Ammon's horn (tissue), 1 donor: ENCODE measurements around the gene SAPCD2.
"Not testable (repeated sequence)": the region's sequence is repeated elsewhere in the genome, so short reads cannot be mapped to it uniquely, and the experiment has no call there.

Source experiments
- DNase-seq: peaks from one replicate; pipeline ENCODE4 v3.0.0-alpha.2; 2016; ENCODE audit warnings: low spot score

The SAPCD2 gene

DNA sequence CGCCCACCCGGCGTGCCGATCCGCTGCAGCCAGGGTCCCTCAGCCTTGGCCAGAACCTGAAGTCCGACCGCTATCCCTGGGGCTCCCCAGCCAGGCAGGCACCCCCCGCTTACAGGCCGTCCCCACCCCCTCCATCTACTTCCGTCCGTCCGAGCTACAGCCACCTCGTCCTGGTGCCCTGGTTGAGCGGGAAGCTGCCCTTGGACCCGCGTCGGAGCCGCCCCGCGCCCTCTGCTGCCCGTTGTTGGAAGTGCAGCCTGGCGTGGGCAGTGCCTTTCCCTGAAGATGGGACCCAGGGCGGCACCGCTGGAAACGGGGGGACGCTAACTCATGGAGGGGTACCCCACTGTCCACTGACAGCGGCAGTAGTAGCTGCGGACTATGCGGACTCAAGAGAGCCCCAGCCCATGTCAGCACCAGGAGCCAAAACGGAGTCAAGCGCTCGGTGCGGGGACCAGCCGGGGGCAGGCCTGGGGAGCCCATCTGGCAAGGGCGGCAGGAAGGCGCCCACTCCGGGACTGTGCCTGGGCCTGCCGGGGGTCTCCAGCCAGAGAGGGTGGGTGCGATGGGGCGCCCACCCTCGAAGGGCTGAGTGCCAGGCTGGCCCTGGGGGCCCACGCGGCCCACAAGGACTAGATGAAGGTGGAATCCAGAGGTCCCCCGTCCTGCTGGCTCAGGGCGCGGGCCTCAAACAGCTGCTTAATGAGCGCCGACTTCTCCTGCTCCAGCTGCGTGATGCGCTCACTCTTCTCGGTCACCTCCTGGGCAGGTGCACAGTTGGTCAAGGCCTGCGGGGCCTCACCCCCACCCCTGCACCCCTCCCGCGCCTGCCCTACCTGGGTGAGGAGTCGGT, 6.1 kb downstream of the SAPCD2 start:
- peak; percentile 74 for DNase-seq

DNA sequence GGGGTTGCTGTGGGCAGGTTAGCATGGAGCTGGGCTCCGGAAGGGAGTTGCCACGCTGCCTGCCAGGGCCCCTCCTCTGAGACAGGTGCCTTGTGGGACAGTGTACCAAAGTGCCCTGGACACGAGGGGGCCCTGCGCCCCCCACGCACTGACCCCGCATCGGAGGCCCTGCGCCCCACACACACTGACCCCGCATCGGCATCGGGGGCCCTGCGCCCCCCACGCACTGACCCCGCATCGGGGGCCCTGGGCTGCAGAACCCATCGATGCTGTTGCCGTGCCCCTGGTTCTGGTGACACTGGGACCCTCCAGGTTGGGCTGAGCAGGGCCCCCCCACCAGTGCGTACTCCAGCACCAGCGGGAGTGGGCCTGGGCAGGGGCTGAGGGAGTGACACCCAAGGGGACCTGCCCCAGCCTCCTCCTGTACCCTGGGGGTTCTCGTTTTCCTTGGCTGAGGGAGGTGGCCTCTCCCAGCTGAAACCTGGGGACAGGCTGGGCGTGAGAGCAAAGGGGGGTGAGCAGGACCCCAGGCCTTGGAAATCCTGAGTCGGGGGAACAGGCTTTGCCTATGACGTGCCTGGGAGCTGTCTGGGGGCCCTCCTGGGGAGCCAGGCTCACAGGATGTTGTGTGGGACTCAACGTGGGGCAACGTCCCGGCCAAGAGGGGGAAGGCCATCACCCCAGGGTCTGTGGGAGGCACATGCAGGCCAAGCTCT, 6.9 kb downstream of the SAPCD2 start:
- DNase-seq = no peak

DNA sequence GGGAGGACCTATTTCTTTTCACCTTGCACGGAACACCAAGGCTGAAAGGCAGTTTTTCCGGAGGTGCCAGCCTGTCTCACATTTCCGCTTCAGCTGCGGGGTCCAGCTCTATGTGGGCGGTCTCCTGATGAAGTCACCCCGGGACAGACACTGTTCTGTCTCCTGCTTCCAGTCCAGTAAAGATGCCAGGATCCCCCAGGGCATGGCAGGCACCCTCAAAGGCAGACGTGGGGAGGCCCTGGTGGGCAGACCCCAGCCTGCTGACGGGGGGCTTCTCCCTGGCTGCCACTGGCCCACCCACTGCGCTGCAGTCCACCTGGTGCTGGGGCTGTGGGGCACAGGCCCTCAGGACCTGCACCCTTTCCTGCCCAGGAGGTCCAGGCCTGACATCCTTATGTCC, 7.6 kb downstream of the SAPCD2 start:
- DNase-seq = not testable (repeated sequence)

DNA sequence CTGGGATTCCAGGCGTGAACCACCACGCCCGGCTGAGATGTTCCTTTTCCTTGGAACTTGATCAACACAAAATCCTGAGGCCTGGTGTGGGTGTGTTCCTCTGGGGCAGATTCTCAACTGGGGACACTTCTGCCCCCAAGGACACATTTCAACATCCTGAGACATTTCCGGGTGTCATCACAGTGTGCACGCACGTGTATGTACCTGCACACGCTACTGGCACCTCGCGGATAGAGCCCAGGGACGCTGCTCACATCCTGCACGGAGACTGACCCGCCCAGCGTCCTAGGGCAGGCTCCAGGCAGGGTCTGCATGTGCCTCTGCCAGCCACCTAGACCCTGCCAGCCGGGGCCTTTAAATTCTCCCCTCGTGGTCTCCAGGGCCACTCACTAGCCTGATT, 8.0 kb downstream of the SAPCD2 start:
- no peak for DNase-seq

DNA sequence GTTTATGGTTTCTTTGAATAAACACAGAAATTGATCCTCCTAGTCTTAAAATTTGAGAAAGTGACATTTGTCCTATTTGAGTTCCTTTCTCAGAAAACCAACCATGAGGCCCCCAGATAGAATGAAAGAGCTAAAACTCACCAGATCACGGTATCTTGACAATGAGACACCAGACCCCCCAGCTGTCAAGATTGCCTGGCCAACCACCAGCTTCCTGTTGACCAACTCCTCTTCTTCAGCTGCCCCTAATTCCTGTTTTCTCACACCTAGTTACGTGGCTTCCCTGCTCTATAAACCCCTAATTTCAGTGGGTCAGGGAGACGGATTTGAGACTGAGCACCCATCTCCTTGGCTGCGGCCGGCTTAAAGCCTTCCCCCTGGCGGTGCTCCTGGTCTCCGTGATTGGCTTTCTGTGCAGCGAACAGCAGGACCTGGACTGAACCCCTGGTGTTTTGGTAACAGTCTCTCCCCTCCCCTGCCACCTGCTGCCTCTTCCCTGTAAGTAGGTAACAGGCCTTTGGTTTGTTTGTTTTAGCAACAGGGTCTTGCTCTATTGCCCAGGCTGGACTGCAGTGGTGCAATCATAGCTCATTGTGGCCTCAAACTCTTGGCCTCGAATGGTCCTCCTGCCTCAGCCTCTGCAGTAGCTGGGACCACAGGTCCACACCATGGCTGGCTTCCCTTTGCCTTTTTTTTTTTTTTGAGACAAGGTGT, 11.7 kb downstream of the SAPCD2 start:
- no peak for DNase-seq

DNA sequence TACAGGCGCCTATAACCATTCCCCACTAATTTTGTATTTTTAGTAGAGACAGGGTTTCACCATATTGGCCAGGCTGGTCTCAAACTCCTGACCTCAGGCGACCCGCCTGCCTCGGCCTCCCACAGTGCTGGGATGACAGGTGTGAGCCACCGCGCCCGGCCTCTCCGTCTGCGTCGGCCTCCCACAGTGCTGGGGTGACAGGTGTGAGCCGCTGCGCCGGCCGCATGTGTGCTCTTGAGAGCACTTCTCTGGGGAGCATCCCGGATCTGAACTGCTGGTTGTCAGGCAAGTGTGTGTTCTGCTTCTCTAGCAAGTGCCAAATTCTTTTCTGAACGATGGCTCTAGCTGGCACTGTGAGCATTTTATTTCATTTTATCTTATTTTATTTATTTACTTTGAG, 12.8 kb downstream of the SAPCD2 start:
- no peak for DNase-seq

DNA sequence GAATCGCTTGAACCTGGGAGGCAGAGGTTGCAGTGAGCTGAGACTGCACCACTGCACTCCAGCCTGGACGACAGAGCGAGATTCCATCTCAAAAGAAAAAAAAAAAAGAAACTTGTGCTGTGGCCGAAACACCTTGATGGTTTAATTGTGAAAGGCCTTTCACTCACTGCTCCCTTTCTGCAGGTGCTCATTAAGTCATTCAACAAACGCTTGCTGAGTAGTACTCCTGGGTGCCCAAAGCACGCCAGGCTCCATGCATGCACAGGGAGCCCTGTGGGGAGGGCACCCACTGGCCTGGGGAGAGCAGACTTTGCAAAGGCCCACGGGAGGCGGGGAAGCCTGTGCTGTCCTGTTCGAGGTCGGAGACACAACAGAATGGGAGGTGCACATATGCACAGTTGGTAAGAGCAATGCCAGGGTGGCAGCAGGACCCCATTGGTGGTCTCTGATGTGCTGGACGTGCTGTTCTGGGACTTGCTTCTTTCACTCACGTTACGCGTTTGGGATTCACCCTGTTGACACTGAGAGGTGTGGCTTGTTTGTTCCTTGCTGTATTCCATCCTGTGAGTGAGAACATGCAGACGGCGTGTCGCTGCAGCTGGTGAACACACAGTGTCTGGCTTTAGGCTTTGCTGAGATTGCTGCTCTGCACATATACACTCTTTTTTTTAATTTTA, 13.5 kb downstream of the SAPCD2 start:
- no peak for DNase-seq

DNA sequence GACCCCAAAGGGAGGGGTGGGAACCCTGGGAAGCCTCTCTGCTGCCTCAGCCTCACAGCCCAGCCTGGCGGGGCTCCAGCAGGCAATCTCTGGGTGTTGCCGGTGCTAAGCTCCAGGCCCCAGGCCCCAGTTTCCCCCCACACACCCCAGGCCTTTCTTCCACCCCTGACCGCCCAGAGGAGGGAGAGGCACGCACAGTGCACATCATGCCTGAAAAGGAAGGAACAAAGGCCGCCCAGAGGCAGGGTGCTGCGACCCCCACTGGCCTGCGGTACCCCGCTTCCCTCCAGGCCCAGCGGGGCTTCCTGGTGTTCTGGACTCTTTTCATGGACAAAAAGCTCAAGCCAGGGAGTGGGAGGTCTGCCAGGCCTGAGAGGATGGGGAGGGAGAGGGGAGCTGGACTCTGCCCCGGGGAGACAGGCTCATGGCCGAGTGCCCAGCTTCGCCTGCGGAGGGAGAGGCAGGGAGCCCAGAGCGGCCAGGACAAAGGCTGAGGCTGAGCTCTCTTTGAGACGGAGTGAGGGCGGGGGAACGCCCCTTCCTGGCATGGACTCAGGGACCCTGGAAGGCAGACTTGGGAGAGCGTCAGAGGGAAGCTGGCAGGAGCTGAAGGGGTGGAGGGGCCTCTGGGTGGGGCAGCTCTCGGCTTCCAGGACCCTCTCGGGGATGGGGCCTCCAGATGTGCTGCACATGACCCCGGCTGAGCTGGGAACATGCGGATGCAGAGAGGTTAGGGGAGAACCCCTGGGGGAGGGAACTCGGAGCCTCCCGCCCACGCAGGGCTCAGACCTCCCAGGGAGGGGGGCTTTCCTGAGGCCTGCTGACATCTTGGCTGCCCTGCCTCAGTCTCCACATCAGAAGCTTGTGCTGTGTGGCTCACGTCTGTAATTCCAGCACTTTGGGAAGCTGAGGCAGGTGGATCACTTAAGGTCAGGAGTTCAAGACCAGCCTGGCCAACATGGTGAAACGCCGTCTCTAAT, 14.7 kb downstream of the SAPCD2 start:
- DNase-seq = peak; percentile 97

DNA sequence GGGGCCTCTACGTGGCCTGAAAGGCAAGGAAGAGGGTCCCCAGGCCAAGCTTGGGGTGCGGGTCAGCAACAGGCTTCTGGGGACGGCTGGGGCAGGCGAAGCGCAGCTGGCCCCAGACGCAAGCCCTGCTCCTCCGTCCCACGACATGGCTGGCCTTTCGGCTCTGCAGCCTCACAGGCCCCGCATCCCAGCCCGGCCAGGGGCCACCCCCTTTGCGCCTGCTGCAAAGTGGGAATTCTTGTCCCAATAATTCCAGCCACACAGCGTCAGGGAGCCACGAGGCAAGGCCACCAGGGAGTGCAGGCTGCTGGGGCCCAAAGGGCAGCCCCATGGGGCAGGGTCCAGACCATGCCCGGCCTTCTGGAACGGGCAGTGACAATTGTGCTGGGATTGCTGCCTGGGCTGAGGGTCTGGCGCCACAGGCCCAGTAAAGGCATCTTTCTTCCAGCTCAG, 15.4 kb downstream of the SAPCD2 start:
- DNase-seq = peak; percentile 68

DNA sequence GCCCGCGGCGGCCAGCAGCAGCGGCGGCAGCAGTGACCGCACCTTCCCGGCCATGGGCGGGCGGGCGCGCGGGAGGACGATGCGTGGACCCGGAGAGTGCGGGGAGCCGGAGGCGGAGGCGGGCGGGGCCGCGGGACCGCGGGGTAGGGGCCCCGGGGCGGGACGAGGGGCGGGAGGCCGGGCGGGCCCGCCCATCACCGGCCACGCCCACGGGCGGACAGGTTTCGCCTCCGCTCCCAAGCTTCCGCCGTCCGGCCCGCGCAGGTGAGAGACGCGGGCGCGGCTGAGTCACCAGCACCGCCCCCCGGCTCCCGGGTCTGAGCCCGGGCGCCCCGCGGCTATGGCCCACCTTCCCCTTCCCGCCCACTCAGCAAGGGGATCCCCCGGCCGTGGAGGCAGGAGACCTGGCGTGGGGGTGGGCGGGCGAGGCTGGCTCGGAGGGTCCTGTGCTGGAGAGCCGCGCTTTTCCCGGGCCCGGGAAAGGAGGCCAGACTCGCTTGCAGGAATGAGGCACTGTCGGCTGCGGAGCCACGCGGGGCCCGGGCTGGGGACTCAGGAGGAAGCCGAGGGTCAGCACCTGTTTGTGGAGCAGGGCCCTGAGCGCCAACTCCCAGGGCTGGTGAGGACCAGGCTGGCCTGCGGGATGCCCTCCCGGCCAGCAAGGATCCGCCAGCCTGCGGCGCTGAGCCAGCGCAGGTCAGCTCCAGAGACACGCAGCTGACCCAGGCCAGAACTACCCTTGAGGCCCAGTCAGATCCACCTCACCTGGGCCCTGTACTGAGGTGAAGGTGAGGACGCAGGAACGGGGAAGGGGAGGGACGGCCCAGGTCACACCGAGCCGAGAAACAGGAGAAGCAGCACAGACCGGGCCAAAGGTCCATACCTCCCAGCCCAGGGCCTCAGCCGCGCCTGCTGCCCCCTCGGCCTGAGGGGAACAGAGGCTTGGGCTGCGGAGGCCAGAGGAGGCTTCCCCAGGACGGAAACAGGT, 16.1 kb downstream of the SAPCD2 start, which contains the start of gene ENTPD2:
Gene ENTPD2, minus strand, starts transcription at position 118 of the 988 bp plus-strand sequence. Its CDS starts 64 bp downstream, at position 54.
- DNase-seq = no peak

DNA sequence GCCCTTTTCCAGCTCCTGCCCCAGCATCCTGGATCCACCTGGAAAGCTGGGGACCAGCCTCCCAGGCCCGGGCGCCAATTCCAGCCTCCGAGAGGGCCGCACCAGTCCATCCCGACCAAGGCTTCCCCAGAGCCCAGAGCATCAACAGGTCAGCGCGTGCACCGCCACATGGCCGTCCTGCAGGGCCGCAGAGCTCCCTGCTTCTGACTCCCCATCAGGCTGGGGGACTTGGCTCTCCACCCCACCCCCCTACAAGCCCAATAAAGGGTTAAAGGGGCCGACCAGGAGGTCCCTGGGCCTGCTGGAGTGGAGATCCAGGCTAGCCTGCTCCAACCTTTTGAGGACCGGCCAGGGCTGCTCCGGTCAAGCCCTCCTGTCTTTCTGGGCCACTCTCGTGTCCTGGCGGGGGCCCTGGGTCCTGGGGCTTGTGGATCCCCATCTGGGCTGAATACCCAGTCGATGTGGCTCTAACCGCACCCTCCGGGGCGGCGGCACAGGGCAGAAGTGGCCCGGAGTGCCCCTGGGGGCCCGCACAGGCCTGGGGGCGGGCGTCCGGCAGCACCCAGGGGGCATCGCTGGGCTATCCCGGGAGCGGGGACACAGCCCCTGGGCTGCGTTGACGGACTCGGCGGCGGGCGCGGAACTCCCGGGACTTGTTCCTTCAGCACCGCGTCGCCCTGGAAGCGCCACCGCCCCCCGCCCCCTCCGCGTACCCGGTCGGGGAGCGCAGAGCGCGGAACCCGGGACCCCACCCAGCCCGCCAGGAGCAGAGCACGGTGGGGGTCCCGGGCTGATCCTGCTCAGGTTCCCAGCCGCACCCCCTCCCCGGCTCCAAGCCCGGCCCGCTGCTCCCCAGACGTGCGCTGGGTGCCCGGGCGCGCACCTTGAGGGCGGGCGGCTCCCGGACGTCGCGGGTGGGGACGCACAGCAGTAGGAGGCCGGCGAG, 17.1 kb downstream of the SAPCD2 start:
- no peak for DNase-seq

DNA sequence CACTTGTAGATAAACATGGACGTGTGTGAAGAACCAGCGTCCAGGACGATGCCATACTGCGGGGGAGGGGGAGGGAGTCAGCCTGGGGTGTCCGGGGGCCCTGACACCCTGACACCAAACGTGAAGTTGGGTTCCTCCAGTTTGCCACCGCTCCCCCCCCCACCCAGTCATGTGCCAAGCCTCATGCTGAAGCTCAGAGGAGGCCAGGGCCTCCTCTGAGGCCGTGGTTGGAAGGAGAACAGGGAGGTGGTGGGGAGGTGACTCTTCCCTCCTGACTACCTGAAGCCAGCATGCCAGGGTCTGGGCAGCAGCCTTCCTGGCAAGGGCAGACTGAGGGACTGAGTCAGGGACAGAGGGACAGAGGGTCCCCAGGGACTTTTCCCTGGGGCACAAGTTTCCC, 18.1 kb downstream of the SAPCD2 start:
- no peak for DNase-seq

DNA sequence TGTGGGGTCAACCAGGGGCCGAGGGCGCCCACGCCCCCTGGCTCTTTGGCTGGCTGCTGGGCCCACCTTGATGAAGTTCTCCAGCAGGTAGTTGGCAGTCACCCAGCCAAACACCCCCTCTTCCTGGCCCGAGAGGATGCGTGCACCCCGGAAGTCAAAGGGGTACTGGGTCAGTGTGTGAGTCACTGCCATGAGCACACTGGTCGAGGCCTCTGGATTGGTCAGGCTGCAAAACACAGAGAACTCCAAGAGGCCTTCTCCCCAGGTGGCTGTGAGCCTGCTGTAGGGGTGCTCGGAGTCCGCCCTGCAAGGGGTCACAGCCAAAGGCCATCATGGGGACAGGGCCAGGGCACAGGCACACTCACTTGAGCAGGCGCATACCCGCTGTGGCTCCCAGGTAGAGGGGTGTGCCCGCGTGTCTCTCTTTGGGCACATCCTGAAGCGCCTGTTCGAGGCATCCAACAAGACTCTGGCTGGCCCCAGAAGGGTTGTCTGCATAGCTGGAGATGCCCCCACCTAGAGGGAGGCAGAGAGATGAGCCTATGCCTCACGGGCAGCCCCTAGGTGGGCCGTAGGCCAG, 19.1 kb downstream of the SAPCD2 start:
- DNase-seq = no peak

DNA sequence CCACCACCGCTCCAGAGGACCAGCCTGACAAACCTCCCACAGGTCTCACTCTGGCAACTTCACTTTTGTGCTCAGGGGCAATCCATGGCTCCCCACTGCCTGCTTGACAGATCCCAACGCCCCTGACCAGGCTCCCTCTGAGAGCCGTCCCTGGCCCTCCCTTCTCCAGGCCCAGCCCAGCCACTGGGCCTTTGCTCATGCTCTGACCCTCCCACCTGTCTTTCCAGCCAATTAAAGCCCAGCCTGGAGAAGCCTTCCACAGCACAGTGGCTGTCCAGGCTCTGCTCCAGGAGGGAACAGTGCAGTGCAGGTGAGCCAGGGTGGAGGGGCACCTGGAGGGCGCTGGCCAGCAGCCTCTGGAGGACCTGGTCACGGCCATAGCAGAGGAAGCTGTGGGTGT, 19.8 kb downstream of the SAPCD2 start:
- no peak for DNase-seq

DNA sequence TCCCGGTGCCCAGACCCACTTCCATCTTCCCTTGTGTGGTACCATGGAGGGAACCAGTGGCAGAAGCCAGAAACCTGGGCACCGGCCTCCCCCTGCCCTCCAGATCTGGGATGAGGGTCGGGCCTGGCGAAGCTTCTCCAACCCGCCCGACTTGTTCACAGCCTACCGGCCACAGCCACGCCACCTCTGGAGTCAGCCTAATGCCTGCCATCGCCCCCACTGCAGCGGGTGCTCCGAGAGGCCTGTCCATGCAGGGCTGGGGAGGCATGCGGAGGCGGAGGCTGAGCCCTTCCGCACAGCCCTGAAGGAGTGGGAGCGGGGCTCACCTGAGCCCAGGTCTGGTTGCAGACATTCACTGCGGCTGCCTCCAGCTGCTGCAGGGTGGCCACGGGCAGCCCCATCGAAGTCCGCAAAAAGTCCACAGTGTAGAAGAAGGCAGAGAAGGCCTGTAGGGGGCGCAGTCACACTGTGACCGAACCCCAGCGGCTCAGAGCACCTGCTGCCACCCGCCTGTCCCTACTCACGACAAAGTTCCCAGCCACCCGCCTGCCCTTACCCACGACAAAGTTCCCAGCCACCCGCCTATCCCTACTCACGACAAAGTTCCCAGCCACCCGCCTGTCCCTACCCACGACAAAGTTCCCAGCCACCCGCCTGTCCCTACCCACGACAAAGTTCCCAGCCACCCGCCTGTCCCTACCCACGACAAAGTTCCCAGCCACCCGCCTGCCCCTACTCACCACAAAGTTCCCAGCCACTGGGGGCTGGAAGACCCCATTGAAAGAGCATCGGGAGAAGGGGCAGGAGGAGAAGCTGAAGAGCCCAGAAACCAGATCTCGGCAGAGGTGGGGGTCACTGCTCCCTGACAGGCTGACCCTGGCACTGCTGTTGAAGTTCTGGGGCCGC, 20.6 kb downstream of the SAPCD2 start:
- DNase-seq = peak; percentile 74

DNA sequence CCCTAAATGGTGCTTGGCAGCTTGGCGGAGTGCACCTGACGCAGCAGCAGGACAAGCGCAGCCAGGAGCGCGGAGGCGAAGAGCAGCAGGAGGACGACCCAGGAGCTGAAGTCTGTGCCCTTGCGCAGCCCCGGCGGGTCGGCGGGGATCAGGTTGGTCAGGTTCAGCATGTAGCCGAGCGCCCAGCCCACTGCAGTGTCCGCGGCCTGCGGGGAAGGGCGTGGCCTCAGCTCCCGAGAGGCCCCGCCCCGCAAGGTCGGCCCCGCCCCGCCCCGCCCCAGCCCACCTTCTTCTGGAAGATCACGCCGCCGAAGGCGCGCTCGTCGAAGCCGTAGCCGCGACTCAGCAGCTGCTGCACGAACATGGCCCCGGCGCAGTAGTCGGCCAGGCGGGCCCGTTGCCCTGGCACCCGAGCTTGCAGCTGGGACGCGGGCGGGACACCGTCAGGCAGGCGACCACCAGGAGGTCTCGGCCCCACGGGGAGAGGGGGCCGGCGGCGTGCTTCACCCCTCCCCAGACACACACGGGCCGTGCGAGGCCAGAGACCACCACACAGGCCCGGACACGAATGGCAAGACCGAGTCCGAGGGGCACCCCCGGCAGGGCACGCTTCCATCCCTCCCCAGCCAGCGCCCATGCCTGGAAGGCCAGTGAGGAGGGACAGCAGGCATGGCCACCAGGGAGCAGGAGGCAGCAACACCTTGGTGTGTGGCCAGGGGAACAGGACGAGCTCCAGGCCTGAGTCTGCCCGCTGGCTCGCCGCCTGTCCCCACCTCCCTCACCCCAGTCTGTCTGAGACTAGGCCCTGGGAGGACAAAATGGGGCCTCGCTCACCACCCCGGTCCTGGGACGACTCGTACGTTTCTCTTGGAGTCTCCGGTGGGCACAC, 21.5 kb downstream of the SAPCD2 start:
- peak; percentile 65 for DNase-seq
